Right lung (tissue), 5 donors: ENCODE measurements around the gene ATL1. TPM values are rescaled to one million over a fixed set of nuclear protein-coding genes. Genes with fewer than 3 reads are reported as not detected.
"Not testable (repeated sequence)": the region's sequence is repeated elsewhere in the genome, so short reads cannot be mapped to it uniquely, and the experiment has no call there.

ENCODE experiments used
- DNase-seq, 2 donors: peaks; one replicate each; pipeline ENCODE4 v3.0.0-alpha.2; 2013
- polyA plus RNA-seq, 5 donors: library from polyadenylated mRNA; unstranded; fragments of 120-200 nt; gene quantifications; one replicate each; pipeline versions ENCODE4 v1.2.1 to v1.2.3, GENCODE V29; 2013; ENCODE audit warnings: inconsistent platforms in 1 of 5, low replicate concordance in 1 of 5; ENCODE audit not compliant: insufficient read length in 5 of 5, insufficient read depth in 1 of 5

ATL1 gene
- polyA plus RNA-seq, 5 donors, result 6.7 to 10.7 (median 8.3) TPM

DNA sequence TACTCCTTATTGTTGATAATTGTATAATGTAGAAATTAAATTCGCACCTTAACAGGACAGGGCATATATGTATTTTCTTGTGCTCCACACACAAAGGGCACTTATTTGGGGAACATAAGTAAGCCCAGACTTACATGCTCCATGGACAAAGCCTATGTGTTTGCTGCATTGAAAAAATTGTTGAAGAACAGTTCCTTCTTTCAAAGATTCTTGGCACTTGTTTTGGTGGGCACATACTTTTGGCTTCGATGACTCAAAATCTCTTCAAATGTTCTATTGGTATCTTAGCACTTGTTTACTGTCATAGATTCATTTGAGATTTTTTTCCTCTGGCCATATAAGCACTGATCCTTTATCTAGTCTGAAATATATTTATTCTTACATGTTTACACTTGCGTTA, 26.1 kb upstream of the ATL1 start:
- DNase-seq, result no peak

GRCh38 chr14:50534416-50534815, 25.5 kb upstream of the ATL1 start:
- DNase-seq, result no peak

DNA sequence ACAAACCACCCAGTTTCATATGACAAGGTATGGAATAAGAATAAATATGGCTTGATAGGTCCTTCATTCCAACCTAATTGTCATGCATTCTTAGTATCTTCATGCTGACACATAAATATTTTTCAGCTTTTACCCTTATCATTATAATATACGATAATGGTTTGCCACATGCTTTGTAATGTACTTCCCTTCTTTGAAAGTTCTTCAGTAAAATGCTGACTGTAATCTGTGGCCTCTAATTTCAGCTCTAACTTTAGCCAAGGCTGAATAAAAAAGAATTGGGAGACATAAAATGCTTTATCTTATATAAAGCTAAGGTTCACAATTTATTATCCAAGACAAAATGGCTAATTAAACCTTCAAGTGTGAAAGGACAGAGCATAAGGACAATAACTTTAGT, 24.9 kb upstream of the ATL1 start:
- DNase-seq, result no peak

GRCh38 chr14:50538034-50538433, 21.9 kb upstream of the ATL1 start:
- DNase-seq, result not testable (repeated sequence)

- DNase-seq, result no peak
Measured at GRCh38 chr14:50539051-50539450, 20.9 kb upstream of the ATL1 start.

GRCh38 chr14:50541159-50541567, 18.8 kb upstream of the ATL1 start:
- no peak for DNase-seq

GRCh38 chr14:50542941-50543418, 17.0 kb upstream of the ATL1 start:
- peak in 1 of 2 donors; percentile 23 for DNase-seq

- no peak for DNase-seq
Measured at GRCh38 chr14:50544911-50545310, 15.0 kb upstream of the ATL1 start.

GRCh38 chr14:50545618-50546017, 14.3 kb upstream of the ATL1 start:
- DNase-seq, result no peak

- no peak for DNase-seq
Measured at GRCh38 chr14:50550294-50550693, 9.7 kb upstream of the ATL1 start.

DNA sequence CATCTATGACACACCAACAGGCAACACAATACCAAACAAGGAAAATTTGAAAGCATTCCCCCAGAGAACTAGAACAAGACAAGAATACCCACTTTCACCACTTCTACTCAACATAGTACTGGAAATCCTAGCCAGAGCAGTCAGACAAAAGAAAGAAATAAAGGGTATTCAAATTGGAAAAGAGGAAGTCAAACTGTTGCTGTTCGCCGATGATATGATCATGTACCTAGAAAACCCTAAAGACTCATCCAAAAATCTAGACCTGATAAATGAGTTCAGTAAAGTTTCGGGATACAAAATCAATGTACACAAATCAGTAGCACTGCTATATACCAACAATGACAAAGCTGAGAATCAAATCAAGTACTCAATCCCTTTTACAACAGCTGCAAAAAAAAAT, 8.1 kb upstream of the ATL1 start:
- DNase-seq, result no peak

DNA sequence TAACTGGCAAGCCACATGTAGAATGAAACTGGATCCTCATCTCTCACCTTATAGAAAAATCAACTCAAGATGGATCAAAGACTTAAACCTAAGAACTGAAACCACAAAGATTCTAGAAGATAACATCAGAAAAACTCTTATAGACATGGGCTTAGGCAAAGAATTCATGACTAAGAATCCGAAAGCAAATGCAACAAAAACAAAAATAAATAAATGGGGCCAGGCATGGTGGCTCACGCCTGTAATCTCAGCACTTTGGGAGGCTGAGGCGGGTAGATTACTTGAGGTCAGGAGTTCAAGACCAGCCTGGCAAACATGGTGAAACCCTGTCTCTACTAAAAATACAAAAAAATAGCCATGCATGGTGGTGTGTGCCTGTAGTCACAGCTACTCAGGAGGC, 7.1 kb upstream of the ATL1 start:
- DNase-seq, result not testable (repeated sequence)

- DNase-seq, result peak; percentile 62 to 64
Measured at GRCh38 chr14:50560931-50561285, 963 bp downstream of the ATL1 start.

GRCh38 chr14:50562841-50563240, 2.9 kb downstream of the ATL1 start:
- DNase-seq, result no peak

DNA sequence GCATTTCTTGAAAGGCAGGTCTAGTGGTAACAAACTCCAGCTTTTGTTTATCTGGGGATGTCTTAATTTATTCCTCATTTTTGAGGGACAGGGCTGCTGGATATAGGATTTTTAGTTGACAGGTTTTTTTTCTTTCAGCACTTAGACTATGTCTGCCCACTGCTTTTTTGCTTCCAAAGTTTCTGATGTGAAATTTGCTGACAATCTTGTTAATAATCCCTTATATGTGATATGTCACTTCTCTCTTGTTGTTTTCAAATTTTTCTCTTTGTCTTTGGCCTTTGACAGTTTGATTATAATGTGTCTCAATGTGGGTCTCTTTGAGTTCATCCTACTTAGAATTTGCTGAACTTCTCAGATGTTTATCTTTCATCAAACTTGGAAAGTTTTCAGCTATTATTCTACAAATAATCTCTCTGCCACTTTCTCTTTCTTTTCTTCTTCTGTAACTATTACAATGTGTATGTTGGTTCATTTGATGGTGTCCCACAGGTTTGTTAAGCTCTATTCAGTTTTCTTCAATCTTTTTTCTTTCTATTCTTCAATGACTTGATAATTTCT, 9.8 kb downstream of the ATL1 start:
- no peak for DNase-seq

GRCh38 chr14:50573862-50574261, 13.9 kb downstream of the ATL1 start:
- DNase-seq, result no peak

GRCh38 chr14:50575769-50576168, 15.8 kb downstream of the ATL1 start:
- DNase-seq, result no peak

DNA sequence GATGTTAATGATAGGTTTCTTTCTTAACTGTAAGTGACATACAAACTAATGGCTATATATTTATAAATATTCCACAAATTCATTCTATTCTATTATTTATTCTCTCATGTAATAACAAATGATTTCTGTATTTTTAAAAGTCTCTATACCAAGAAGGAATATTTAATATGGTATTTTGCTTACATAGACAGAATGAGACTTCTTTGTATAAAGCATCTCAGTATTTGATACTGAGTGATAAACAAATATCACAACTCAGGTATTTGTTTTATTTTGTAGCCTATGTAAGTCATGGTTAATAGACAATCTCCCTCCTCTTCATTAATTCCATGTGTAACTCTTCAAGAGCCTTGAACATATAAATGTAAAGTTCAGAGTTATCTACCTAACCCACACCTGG, 18.0 kb downstream of the ATL1 start:
- no peak for DNase-seq

- DNase-seq, result no peak
Measured at GRCh38 chr14:50578433-50578832, 18.5 kb downstream of the ATL1 start.

- DNase-seq, result no peak
Measured at GRCh38 chr14:50590464-50590863, 30.5 kb downstream of the ATL1 start.

DNA sequence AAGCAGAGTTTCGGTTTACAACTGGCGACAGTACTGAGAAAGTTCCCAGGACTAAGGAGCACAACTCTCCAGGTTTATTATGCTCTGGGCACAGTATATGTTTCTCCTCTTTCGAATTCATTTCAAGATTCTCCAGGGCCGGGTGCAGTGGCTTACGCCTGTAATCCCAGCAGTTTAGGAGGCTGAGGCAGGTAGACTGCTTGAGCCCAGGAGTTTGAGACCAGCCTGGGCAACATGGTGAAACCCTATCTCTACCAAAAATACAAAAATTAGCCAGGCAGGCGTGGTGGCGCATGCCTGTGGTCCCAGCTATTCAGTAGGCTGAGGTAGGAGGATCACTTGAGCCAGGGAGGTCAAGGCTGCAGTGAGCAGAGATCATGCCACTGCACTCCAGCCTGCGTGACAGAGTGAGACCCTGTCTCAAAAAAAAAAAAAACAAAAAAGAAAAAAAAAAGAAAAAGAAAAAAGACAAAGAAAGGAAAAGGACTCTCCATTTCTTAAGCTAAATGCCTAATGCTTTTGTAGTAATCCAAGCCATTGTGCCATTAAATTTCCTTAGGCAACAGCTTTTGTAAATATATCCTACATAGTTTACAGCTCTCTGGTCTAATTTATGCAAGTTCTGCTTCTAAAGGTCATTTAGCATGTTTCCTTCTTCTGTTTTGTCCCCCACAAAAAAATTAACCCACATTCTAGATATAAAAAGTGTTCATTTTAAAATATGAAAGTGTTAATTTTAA, 34.8 kb downstream of the ATL1 start:
- DNase-seq, result no peak

GRCh38 chr14:50598765-50599164, 38.8 kb downstream of the ATL1 start:
- no peak for DNase-seq

- peak in 1 of 2 donors; percentile 29 for DNase-seq
Measured at GRCh38 chr14:50599700-50600444, 39.9 kb downstream of the ATL1 start.
